NB4 (cell line): ENCODE results near the gene MAT1A.

Source experiments
- MYC ChIP-seq: IDR thresholded peaks from 2 replicates; pipeline ENCODE4 v1.6.1; 2011; ENCODE audit warnings: low read depth, low read length
- POLR2A ChIP-seq: IDR thresholded peaks from 2 replicates; pipeline ENCODE4 v1.6.1; 2011; ENCODE audit warnings: mild to moderate bottlenecking; ENCODE audit not compliant: insufficient read length; ENCODE audit errors: extremely low read depth
- TF ChIP-seq, protein P1 (sequence below): IDR thresholded peaks from one replicate; pipeline ENCODE4 v1.5.1; 2012; ENCODE audit warnings: low read depth, low read length
- TF ChIP-seq, protein P2 (sequence below): IDR thresholded peaks from 2 replicates; pipeline ENCODE4 v1.6.1; 2011; ENCODE audit warnings: low read depth, low read length

DNA sequence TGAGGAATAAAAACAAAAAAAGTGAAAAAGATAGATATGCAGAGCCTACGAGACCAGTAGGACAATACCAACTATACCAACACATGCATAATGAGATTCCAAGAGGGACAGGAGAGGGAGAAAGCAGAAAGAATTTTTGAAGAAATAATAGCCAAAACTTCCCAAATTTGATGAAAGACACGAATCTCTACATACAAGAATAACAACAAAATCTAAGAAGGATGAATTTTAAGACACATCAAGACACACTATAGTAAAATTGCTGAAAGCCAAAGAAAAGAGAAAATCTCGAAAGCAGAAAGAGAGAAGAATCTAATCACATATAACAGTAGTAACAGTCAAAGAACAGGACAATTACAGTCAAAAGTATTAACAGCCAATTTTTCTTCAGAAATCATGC is 7.5 kb upstream of the MAT1A start:
- TF ChIP-seq, protein P1, sequence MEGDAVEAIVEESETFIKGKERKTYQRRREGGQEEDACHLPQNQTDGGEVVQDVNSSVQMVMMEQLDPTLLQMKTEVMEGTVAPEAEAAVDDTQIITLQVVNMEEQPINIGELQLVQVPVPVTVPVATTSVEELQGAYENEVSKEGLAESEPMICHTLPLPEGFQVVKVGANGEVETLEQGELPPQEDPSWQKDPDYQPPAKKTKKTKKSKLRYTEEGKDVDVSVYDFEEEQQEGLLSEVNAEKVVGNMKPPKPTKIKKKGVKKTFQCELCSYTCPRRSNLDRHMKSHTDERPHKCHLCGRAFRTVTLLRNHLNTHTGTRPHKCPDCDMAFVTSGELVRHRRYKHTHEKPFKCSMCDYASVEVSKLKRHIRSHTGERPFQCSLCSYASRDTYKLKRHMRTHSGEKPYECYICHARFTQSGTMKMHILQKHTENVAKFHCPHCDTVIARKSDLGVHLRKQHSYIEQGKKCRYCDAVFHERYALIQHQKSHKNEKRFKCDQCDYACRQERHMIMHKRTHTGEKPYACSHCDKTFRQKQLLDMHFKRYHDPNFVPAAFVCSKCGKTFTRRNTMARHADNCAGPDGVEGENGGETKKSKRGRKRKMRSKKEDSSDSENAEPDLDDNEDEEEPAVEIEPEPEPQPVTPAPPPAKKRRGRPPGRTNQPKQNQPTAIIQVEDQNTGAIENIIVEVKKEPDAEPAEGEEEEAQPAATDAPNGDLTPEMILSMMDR = no peak
- TF ChIP-seq POLR2A (no peak), MYC (no peak)
- TF ChIP-seq, protein P2, sequence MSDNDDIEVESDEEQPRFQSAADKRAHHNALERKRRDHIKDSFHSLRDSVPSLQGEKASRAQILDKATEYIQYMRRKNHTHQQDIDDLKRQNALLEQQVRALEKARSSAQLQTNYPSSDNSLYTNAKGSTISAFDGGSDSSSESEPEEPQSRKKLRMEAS = no peak
